ENCODE data around the gene PACRG.

Gene PACRG

DNA sequence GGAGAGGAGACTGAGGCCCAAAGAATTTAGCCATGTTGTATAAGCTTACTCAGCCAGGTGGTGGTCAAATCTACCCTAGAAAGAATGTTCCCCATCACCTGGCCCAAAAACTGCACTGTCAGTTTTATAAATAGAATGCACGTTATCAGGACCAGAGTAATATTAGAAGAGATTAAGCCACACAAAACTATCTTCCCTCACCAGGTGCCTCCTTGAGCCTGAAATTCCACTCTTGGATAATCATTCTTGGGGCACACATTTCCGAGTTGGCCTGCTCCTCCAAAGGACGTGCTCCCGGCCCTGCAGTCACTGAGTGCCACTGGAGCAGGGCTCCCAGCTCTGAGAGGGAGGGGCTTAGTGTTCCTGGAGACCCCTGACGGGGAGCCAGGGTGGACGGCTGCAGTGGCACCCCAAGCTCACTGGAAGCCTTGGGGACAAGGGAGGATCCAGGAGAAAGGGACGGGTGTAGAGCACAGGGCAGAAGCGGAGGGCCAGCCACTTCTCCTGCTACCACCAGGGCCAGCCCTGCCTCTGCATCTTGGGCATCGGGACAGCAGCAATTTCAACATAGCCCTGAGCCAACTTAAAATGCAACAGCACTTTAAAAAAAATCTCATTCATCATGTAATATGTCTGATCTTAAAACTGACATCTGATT lies 525.9 kb downstream of the PACRG start:
- H3K79me2 ChIP-seq (ENCODE audit: control insufficient read depth, insufficient read depth, low read length) = no peaks in the 10 kb centered on the region
- H3K27ac ChIP-seq (ENCODE audit: low read depth, low read length) = no peak overlapping the region
- DNase-seq = no peak
- H2AK5ac ChIP-seq (ENCODE audit: low read length) = no peak overlapping the region
- no peaks in the 10 kb centered on the region for H3K27me3 ChIP-seq (ENCODE audit: insufficient read depth, low read length, poor library complexity)
- WGBS (ENCODE audit: extremely low coverage, insufficient coverage, low lambda C conversion rate) = no CpG with 5 or more reads among the region's 9 CpGs
- H2BK5ac ChIP-seq (ENCODE audit: low read length) = no peak overlapping the region
- no peak overlapping the region for H3K23ac ChIP-seq (ENCODE audit: low read length)
- no peak overlapping the region for H4K5ac ChIP-seq (ENCODE audit: low read length)
- H3K79me1 ChIP-seq (ENCODE audit: low read length) = no peaks in the 10 kb centered on the region
- H3K9ac ChIP-seq (ENCODE audit: low read length) = no peak overlapping the region
- H2BK120ac ChIP-seq (ENCODE audit: low read depth, low read length) = no peak overlapping the region
- H4K8ac ChIP-seq (ENCODE audit: low read depth, low read length) = no peak overlapping the region
- no peak overlapping the region for H3K4me2 ChIP-seq (ENCODE audit: low read length)
- no peaks in the 10 kb centered on the region for H3K4me1 ChIP-seq (ENCODE audit: control insufficient read depth, low read depth, low read length)
- H3K4me3 ChIP-seq (ENCODE audit: low read length) = no peak overlapping the region
- H3K56ac ChIP-seq (ENCODE audit: low read length) = no peak overlapping the region
- H3K36me3 ChIP-seq (ENCODE audit: control insufficient read depth, insufficient read depth, low read length) = no peaks in the 10 kb centered on the region
- no peak overlapping the region for H3K4ac ChIP-seq (ENCODE audit: low read depth, low read length)
- no peak overlapping the region for H3K18ac ChIP-seq (ENCODE audit: low read length)
- no peak overlapping the region for H2BK15ac ChIP-seq (replicated peaks; ENCODE audit: low read depth)

DNA sequence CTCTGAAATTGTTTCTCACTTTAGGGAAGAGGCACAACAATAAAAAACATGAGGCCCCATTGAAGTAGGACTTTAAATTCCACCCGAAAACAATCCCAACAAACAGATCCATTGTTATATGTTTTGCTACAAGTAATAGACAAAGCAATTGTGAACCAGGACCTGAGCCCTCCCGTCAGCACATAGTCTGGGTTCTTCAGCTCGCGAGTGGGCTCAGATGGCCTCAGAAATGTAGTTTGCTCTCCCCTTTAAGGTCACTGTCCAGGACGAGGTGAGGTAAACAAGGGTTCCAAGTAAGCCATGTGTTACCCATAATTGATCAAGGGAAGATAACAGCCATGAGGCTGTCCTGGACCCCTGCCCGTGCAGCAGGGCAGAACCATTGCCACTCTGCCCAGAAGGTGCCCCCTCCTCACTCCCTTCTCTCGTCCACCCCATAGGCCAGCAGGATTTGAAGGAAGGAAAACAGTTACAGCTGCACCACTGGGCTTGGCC lies 526.6 kb downstream of the PACRG start:
- Histone ChIP-seq H4K5ac (ENCODE audit: low read length) (no peak overlapping the region), H3K79me1 (ENCODE audit: low read length) (no peaks in the 10 kb centered on the region), H3K9ac (ENCODE audit: low read length) (no peak overlapping the region), H2BK5ac (ENCODE audit: low read length) (no peak overlapping the region), H3K56ac (ENCODE audit: low read length) (no peak overlapping the region), H3K36me3 (ENCODE audit: control insufficient read depth, insufficient read depth, low read length) (no peaks in the 10 kb centered on the region), H3K4me1 (ENCODE audit: control insufficient read depth, low read depth, low read length) (no peaks in the 10 kb centered on the region), H3K4me2 (ENCODE audit: low read length) (no peak overlapping the region), H3K4me3 (ENCODE audit: low read length) (no peak overlapping the region), H3K27ac (ENCODE audit: low read depth, low read length) (no peak overlapping the region), H2AK5ac (ENCODE audit: low read length) (no peak overlapping the region), H3K18ac (ENCODE audit: low read length) (no peak overlapping the region), H3K4ac (ENCODE audit: low read depth, low read length) (no peak overlapping the region), H3K23ac (ENCODE audit: low read length) (no peak overlapping the region), H2BK120ac (ENCODE audit: low read depth, low read length) (no peak overlapping the region), H2BK15ac (replicated peaks; ENCODE audit: low read depth) (no peak overlapping the region), H3K27me3 (ENCODE audit: insufficient read depth, low read length, poor library complexity) (no peaks in the 10 kb centered on the region), H4K8ac (ENCODE audit: low read depth, low read length) (no peak overlapping the region), H3K79me2 (ENCODE audit: control insufficient read depth, insufficient read depth, low read length) (no peaks in the 10 kb centered on the region)
- DNase-seq = no peak
- no CpG with 5 or more reads among the region's 7 CpGs for WGBS (ENCODE audit: extremely low coverage, insufficient coverage, low lambda C conversion rate)

DNA sequence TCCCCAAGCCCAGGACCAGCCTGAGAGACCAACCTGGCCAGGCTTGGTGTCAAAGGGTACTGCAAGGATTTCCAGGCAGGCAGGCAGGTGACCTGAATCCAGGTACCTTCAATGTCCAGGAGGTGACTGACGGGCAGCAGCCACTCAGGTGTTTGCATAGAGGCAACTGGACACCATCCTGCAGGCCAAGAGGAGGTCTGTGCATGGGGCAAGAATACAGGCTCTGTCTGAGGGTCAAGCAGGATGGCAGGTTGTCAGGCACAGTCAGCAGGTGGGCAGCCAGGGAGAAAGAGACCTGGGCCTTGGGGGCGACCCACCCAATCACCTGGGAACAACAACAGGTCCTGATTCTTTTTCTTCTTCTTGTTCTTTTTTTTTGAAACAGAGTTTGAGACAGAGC lies 527.5 kb downstream of the PACRG start:
- H3K56ac ChIP-seq (ENCODE audit: low read length) = no peak overlapping the region
- no peak for DNase-seq
- no peak overlapping the region for H3K18ac ChIP-seq (ENCODE audit: low read length)
- H3K4me1 ChIP-seq (ENCODE audit: control insufficient read depth, low read depth, low read length) = no peaks in the 10 kb centered on the region
- no peak overlapping the region for H2BK15ac ChIP-seq (replicated peaks; ENCODE audit: low read depth)
- H3K23ac ChIP-seq (ENCODE audit: low read length) = no peak overlapping the region
- no peak overlapping the region for H3K27ac ChIP-seq (ENCODE audit: low read depth, low read length)
- no peak overlapping the region for H3K4me2 ChIP-seq (ENCODE audit: low read length)
- H3K79me1 ChIP-seq (ENCODE audit: low read length) = no peaks in the 10 kb centered on the region
- H3K4ac ChIP-seq (ENCODE audit: low read depth, low read length) = no peak overlapping the region
- no peak overlapping the region for H3K4me3 ChIP-seq (ENCODE audit: low read length)
- no peak overlapping the region for H2BK120ac ChIP-seq (ENCODE audit: low read depth, low read length)
- H3K9ac ChIP-seq (ENCODE audit: low read length) = no peak overlapping the region
- peaks cover 2% of the 10 kb centered on the region for H3K27me3 ChIP-seq (ENCODE audit: insufficient read depth, low read length, poor library complexity)
- no peak overlapping the region for H4K5ac ChIP-seq (ENCODE audit: low read length)
- no peak overlapping the region for H2BK5ac ChIP-seq (ENCODE audit: low read length)
- no peak overlapping the region for H2AK5ac ChIP-seq (ENCODE audit: low read length)
- H3K79me2 ChIP-seq (ENCODE audit: control insufficient read depth, insufficient read depth, low read length) = no peaks in the 10 kb centered on the region
- H4K8ac ChIP-seq (ENCODE audit: low read depth, low read length) = no peak overlapping the region
- no CpG with 5 or more reads among the region's 2 CpGs for WGBS (ENCODE audit: extremely low coverage, insufficient coverage, low lambda C conversion rate)
- H3K36me3 ChIP-seq (ENCODE audit: control insufficient read depth, insufficient read depth, low read length) = no peaks in the 10 kb centered on the region

DNA sequence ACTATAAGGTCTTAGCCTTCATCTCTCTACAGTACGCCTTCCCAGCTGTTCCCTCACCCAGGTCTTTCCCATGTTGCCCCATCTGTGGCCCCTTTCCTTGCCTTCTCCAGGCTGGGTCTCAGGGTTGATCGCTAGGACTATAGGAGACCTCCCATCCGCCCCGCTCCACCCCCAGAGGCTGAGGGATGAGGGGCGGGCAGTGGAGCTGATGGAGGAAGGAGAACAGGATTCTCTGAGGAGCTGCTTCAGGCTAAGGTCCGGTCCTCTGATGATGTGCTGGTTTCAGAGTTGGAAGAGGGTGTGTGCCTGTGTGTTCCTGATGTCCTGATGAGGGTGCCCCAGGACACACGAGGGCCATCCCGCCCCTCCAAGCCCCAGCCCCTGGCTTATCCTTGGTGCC lies 531.9 kb downstream of the PACRG start:
- Histone ChIP-seq H3K4ac (ENCODE audit: low read depth, low read length) (no peak overlapping the region), H4K5ac (ENCODE audit: low read length) (no peak overlapping the region), H3K56ac (ENCODE audit: low read length) (no peak overlapping the region), H3K23ac (ENCODE audit: low read length) (no peak overlapping the region), H2BK5ac (ENCODE audit: low read length) (no peak overlapping the region), H3K27me3 (ENCODE audit: insufficient read depth, low read length, poor library complexity) (peaks cover 2% of the 10 kb centered on the region), H3K4me3 (ENCODE audit: low read length) (no peak overlapping the region), H3K4me1 (ENCODE audit: control insufficient read depth, low read depth, low read length) (peaks cover 2% of the 10 kb centered on the region), H3K9ac (ENCODE audit: low read length) (no peak overlapping the region), H3K18ac (ENCODE audit: low read length) (no peak overlapping the region), H2AK5ac (ENCODE audit: low read length) (no peak overlapping the region), H3K36me3 (ENCODE audit: control insufficient read depth, insufficient read depth, low read length) (no peaks in the 10 kb centered on the region), H3K27ac (ENCODE audit: low read depth, low read length) (no peak overlapping the region), H4K8ac (ENCODE audit: low read depth, low read length) (no peak overlapping the region), H2BK120ac (ENCODE audit: low read depth, low read length) (no peak overlapping the region), H3K79me1 (ENCODE audit: low read length) (no peaks in the 10 kb centered on the region), H3K79me2 (ENCODE audit: control insufficient read depth, insufficient read depth, low read length) (no peaks in the 10 kb centered on the region), H2BK15ac (replicated peaks; ENCODE audit: low read depth) (no peak overlapping the region), H3K4me2 (ENCODE audit: low read length) (no peak overlapping the region)
- no peak for DNase-seq
- WGBS (ENCODE audit: extremely low coverage, insufficient coverage, low lambda C conversion rate) = no CpG with 5 or more reads among the region's 8 CpGs

DNA sequence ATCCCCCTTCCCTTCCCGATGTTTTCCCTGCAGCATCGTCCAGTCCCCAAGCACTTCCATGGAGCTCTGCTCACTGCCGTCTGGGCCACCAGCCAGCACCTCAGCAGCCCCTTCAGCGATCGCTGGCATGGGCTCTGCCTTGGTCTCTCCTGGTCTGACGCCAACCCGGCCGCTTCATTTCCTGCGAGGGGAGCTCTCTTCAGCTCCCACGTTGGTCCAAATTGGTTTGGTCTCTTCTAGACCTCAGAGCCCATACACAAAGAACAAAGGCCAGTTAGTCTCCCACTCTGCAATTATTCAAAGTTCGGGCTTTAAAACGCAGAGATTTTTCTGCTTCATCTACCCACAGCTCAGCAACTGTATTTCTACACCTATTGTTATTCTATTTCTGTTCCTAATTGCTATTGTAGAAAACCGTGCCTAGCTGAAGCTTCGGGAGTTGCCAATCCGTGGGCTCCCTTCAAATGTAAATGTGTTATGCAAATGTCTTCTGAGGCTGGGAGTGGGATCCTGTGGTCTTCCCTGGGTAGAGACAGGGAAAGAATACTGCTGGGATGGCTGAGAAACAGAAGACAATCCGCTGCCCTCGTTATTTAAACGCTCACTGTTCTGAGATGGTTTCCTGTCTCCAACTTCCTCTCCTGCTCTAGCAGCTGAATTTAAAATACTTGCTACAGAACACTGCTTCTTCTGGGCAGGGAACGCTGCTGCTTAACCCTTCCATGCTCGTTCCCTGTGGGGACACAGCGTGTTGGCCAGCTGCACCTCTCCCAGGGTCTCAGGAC lies 532.5 kb downstream of the PACRG start:
- Histone ChIP-seq H3K9ac (ENCODE audit: low read length) (peak overlapping the region; percentile 43), H2AK5ac (ENCODE audit: low read length) (no peak overlapping the region), H2BK5ac (ENCODE audit: low read length) (no peak overlapping the region), H3K4ac (ENCODE audit: low read depth, low read length) (no peak overlapping the region), H2BK15ac (replicated peaks; ENCODE audit: low read depth) (no peak overlapping the region), H3K4me3 (ENCODE audit: low read length) (no peak overlapping the region), H3K36me3 (ENCODE audit: control insufficient read depth, insufficient read depth, low read length) (no peaks in the 10 kb centered on the region), H3K79me2 (ENCODE audit: control insufficient read depth, insufficient read depth, low read length) (no peaks in the 10 kb centered on the region), H3K4me1 (ENCODE audit: control insufficient read depth, low read depth, low read length) (peaks cover 2% of the 10 kb centered on the region), H4K8ac (ENCODE audit: low read depth, low read length) (no peak overlapping the region), H3K27me3 (ENCODE audit: insufficient read depth, low read length, poor library complexity) (peaks cover 2% of the 10 kb centered on the region), H2BK120ac (ENCODE audit: low read depth, low read length) (no peak overlapping the region), H4K5ac (ENCODE audit: low read length) (no peak overlapping the region), H3K56ac (ENCODE audit: low read length) (peak overlapping the region; percentile 81), H3K79me1 (ENCODE audit: low read length) (no peaks in the 10 kb centered on the region), H3K4me2 (ENCODE audit: low read length) (peak overlapping the region; percentile 49), H3K23ac (ENCODE audit: low read length) (no peak overlapping the region), H3K18ac (ENCODE audit: low read length) (no peak overlapping the region), H3K27ac (ENCODE audit: low read depth, low read length) (peak overlapping the region; percentile 45)
- DNase-seq = peak; percentile 69
- WGBS (ENCODE audit: extremely low coverage, insufficient coverage, low lambda C conversion rate) = no CpG with 5 or more reads among the region's 21 CpGs

Data from mesendoderm (in vitro differentiated cells).